D721Med (cell line): ENCODE data around the gene CEP97.
A peak's percentile ranks its signal among the peaks of the same experiment; 100 is the strongest.
"Not testable (repeated sequence)": the region's sequence is repeated elsewhere in the genome, so short reads cannot be mapped to it uniquely, and the experiment has no call there.

Source experiments
- DNase-seq: peaks from one replicate; pipeline ENCODE4 v3.0.0; 2011; ENCODE audit warnings: low spot score; ENCODE audit not compliant: insufficient read length
- FAIRE-seq: peaks from 2 replicates; lab custom pipeline; 2011; peaks lifted over from hg19 to GRCh38; lab: Jason Lieb, UNC
- TF ChIP-seq, protein P1 (sequence below): IDR thresholded peaks from 2 replicates; pipeline ENCODE4 v1.5.1; 2012; ENCODE audit warnings: mild to moderate bottlenecking, control low read depth; ENCODE audit not compliant: insufficient read depth; ENCODE audit errors: missing control alignments

The CEP97 gene

DNA sequence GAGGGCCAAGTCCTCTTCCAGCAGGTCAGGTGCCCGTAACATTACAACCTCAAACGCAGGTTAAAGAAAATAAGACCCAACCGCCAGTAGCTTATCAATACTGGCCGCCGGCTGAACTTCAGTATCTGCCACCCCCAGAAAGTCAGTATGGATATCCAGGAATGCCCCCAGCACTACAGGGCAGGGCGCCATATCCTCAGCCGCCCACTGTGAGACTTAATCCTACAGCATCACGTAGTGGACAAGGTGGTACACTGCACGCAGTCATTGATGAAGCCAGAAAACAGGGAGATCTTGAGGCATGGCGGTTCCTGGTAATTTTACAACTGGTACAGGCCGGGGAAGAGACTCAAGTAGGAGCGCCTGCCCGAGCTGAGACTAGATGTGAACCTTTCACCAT, 30.9 kb upstream of the CEP97 start:
- TF ChIP-seq, protein P1, sequence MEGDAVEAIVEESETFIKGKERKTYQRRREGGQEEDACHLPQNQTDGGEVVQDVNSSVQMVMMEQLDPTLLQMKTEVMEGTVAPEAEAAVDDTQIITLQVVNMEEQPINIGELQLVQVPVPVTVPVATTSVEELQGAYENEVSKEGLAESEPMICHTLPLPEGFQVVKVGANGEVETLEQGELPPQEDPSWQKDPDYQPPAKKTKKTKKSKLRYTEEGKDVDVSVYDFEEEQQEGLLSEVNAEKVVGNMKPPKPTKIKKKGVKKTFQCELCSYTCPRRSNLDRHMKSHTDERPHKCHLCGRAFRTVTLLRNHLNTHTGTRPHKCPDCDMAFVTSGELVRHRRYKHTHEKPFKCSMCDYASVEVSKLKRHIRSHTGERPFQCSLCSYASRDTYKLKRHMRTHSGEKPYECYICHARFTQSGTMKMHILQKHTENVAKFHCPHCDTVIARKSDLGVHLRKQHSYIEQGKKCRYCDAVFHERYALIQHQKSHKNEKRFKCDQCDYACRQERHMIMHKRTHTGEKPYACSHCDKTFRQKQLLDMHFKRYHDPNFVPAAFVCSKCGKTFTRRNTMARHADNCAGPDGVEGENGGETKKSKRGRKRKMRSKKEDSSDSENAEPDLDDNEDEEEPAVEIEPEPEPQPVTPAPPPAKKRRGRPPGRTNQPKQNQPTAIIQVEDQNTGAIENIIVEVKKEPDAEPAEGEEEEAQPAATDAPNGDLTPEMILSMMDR, result peak; percentile 18
- not testable (repeated sequence) for DNase-seq, FAIRE-seq

DNA sequence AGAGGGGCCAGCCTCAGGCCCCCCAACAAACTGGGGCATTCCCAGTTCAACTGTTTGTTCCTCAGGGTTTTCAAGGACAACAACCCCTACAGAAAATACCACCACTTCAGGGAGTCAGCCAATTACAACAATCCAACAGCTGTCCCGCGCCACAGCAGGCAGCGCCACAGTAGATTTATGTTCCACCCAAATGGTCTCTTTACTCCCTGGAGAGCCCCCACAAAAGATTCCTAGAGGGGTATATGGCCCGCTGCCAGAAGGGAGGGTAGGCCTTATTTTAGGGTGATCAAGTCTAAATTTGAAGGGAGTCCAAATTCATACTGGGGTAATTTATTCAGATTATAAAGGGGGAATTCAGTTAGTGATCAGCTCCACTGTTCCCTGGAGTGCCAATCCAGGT, 29.6 kb upstream of the CEP97 start:
- not testable (repeated sequence) for FAIRE-seq, DNase-seq

DNA sequence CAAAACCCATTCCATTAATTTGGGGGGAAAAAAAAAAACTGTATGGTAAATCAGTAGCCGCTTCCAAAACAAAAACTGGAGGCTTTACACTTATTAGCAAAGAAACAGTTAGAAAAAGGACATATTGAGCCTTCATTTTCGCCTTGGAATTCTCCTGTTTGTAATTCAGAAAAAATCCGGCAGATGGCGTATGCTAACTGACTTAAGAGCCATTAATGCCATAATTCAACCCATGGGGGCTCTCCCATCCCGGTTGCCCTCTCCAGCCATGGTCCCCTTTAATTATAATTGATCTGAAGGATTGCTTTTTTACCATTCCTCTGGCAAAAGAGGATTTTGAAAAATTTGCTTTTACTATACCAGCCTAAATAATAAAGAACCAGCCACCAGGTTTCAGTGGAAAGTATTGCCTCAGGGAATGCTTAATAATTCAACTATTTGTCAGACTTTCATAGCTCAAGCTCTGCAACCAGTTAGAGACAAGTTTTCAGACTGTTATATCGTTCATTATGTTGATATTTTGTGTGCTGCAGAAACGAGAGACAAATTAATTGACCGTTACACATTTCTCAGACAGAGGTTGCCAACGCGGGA, 28.5 kb upstream of the CEP97 start:
- TF ChIP-seq, protein P1, result peak; percentile 68
- DNase-seq (no peak), FAIRE-seq (no peak)

DNA sequence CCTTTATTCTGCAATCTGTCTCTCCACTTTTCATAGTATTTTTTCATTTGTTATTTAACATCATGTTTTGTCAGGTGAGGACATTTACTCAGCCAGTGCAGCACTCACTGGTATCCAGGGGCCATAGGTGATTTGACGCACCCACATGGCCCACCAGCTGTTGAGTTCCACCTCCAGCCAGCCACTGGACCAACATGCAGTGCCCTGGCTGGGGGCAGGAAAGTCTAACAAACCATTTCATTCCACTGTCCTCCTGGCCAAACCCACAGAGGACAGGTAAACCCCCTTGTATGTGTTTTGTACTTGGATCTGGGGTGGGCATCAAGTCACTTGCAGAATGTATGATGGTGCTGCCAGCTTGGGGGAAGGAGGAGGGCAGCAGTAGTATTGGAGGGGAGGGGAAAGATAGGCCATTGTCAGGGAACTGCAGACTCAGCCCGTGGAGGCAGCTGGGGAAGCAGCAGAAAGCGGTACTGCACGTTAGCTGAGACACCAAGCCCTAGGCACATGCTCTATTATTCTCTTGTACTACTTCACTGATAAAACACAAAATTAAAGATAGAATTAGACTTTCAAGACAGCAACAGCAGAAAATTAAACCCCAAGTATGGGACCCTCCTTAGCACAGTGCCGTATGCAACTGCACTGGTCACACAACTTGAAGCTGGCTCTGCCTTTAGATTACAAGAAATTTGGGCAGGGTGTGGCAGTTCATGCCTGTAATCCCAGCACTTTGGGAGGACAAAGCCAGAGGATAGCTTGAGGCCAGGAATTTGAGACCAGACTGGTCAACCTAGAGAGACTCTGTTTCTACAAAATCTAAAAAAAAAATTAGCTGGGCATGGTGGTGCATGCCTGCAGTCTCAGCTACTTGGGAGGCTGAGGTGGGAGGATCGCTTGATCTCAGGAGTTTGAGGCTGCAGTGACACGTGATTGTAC, 22.4 kb upstream of the CEP97 start:
- DNase-seq (no peak), FAIRE-seq (no peak)
- TF ChIP-seq, protein P1, result no peak

DNA sequence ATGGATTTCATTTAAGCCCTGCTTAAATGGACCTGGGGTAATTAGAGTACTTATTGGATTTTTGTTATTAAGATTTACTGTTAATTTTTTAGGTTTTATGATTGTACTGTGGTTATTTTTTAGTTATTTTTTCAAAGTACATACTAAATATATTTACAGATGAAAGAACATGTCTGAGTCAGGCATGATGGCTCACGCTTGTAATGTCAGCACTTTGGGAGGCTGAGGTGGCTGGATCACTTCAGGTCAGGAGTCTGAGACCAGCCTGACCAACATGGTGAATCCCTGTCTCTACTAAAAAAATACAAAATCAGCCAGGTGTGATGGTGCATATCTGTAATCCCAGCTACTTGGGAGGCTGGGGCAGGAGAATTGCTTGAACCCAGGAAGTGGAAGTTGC, 21.7 kb upstream of the CEP97 start:
- FAIRE-seq (no peak), DNase-seq (no peak)
- TF ChIP-seq, protein P1, result no peak

DNA sequence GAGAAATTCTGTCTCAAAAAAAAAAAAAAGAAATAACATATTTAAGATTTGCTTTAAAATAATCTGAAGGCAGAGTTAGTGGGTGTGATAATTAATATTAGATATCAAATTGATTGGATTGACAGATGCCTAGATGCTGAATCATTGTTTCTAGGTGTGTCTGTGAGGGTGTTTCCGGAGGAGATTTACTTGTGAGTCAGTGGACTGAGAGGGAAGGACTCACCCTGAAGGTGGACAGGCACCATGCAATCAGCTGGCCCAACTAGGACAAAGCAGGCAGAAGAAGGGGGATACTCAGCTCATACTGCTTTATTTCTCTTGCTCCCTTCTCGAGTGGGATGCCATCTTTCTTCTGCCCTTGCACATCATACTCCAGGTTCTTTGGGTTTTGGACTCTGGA, 21.2 kb upstream of the CEP97 start:
- DNase-seq, result no peak
- TF ChIP-seq, protein P1, result no peak
- FAIRE-seq, result no peak

DNA sequence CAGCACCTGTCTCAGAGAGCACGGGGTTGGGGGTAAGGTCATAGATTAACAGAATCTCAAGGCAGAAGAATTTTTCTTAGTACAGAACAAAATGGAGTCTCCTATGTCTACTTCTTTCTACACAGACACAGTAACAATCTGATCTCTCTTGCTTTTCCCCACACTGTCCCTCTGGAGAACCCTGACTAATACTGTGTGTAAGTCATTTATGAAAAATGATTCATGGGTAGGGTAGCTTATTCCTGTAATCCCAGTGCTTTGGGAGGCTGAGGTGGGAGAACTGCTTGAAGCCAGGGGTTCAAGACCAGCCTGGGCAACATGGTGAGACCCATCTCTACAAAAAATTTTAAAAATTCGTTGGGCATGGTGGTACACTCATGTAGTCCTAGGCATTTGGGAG, 19.8 kb upstream of the CEP97 start:
- not testable (repeated sequence) for FAIRE-seq, DNase-seq

DNA sequence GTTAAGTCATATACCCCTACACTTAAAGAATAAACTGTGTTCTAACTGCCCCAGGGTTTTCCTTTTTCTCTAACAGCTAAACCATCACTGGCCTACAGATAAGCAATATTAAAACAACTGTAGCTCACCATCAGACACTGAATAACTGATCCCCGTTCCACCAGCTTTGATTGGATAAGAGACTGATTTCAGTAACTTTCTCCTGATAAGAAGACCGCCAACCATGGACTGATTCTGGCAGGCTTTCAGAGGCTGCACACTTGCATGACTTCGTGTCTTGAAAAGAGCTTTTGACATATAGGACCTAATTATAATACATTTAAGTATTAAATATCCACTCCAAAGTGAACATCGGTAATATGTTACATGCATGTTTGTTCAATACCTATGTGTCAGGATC, 15.3 kb upstream of the CEP97 start:
- FAIRE-seq, result no peak
- TF ChIP-seq, protein P1, result no peak
- no peak for DNase-seq
